Mesenteric fat pad (tissue), 1 donor: ENCODE measurements around the gene SPDYE5. TPM values are rescaled to one million over a fixed set of nuclear protein-coding genes. Genes with fewer than 3 reads are reported as not detected.
"Not testable (repeated sequence)": the region's sequence is repeated elsewhere in the genome, so short reads cannot be mapped to it uniquely, and the experiment has no call there.

Experiments
- DNase-seq: peaks from one replicate; pipeline ENCODE4 v3.0.0-alpha.2; 2020; ENCODE audit warnings: low spot score
- long read RNA-seq: library from polyadenylated mRNA; unstranded; transcript quantifications from one replicate; pipeline ENCODE4 v2.0.0, GENCODE V29; 2020
- total RNA-seq: library from RNA; stranded (reverse); fragmentation: NEBNext Ultra II Directional; extraction: Animal tissue kit (Norgen Biotek cat#: 25700); gene quantifications from one replicate; pipeline ENCODE4 v1.2.1, GENCODE V29; 2021
- donor health status: DM: yes; HTN: yes; CAD: no.

Gene SPDYE5
- total RNA-seq = not detected
- long read RNA-seq, partial matches to known transcripts = 0 of 46 reads
- long read RNA-seq, other reads (novel, unspliced or antisense) = 46 of 46 reads

GRCh38 chr7:75492020-75492419 lies at the start of gene SPDYE5:
TSS of gene SPDYE5 (plus strand) at chr7:75492320. CDS start at chr7:75494048, 1,728 bp downstream.
- not testable (repeated sequence) for DNase-seq

DNA sequence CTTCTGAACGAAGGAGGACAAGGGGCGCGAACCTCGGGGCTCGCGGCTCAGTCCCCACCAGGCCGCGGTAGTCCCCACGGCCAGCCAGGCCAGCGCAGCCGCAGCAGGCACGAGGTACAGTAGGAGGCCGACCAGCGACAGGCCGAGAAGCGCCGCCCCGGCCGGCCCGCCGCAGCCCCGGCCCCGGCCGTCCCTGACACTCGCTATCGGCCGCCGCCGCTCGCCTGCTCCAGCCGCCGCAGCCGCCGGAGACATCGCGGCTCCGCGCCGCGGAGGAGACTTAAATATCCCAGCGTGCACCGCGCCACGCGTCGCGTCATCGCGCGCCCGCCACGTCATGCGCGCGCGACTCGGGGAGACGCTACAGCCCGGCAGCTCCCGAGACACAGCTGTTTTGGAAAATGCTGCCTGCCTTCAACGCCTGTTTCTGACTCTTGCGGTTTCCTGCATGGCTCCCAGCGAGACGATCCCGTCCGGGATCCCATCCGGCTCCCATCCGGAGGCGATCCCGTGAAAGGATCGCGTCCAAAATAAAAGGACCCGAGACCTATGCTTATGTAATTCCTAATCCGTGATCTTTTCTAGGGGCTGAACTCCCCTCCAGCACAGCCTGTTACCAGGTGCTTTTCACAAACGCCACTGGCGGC lies 49.5 kb upstream of the SPDYE5 start:
- DNase-seq = not testable (repeated sequence)

GRCh38 chr7:75449946-75450345 lies 42.2 kb upstream of the SPDYE5 start:
- DNase-seq = not testable (repeated sequence)

DNA sequence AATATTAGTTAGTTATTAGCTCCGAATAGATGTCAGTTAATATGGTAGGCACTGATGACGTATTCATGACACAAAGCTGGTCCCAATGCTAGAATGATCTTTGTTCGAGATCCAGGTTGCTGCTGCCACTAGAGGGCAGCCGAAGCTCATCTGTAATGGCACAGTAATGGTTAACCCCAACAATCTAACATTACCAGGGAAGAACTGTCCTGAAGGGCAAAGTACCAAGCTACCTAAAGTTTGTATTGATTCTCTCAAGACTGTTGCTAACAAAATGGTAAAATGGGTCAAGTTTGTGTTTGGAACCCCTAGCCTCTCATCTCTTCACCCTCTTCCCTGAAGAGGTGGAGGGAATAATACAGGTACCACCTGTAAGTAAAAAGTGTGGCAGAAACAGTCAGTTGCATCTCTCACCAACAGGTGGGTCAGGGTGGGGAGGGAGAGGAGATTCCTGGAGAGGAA lies 39.6 kb upstream of the SPDYE5 start:
- not testable (repeated sequence) for DNase-seq

DNA sequence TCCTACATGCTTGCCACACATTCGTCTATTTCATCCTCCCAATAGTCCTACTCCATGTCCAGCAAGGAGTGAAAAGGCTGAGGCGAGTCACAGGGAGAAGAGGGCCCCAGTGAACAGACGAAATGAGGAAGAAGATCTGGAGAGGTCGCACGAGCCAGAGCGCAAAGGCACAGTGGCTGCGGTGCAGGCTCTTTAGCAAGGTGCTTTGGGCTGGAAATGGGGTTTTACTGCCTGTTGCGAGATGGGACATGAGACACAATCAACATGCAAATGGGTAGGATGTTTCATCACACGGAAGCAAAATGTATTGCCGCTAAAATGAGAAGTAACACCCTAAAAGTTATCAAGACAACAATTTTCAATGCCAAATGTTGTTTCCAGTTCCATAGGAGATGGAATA lies 35.7 kb upstream of the SPDYE5 start:
- not testable (repeated sequence) for DNase-seq

DNA sequence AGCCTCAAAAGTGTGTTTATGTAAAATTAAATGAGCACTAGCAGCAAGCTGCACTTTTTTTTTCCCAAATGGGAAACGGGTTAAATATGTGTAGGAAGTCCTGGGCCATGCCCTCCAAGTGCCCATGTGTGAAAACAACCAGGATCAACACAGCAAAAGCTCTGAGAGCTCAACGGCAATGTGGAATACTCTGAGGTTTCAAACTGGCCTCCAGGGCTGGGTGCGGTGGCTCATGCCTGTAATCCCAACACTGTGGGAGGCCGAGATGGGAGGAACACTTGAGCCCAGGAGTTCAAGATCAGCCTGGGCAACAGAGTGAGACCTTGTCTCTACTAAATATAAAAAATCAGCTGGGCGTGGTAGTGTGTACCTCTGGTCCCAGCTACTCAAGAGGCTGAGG lies 34.1 kb upstream of the SPDYE5 start:
- DNase-seq = not testable (repeated sequence)

DNA sequence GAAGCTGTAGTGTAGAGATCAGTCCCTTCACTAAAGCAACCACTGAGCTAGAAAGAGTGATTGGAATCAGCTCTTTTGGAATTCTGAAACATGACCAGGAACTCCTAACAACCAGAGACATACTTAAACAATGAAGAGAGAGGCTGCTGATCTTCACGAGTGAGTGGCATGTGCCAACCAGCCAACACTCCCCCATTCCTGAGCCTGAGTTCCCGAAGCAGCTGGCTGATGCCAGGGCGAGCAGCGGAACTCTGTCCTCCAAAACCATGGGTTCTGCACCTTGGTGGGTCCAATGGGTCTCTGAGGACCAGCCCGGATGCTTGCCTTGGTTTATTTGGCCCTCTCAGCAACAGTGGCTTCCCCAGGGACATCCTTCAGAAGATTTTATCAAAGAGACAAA lies 31.6 kb upstream of the SPDYE5 start:
- DNase-seq = not testable (repeated sequence)

DNA sequence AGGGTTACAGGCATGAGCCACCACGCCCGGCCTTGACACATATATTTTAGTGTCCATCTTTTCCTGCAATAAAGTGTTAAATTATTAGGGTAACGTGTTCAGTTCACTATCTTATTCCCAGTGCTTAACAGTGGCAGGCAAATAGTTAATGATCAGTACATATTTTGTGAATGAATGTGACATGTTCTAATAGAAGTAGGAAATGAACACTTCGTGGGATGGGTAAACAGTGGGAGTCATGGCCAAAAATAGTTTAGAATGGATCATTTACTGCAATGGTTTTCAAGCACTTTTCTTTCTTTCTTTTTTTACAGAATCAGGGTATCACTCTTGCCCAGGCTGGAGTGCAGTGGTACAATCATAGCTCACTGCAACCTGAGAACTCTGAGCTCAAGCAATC lies 22.0 kb upstream of the SPDYE5 start:
- not testable (repeated sequence) for DNase-seq

GRCh38 chr7:75477457-75477856 lies 14.7 kb upstream of the SPDYE5 start:
- not testable (repeated sequence) for DNase-seq

GRCh38 chr7:75480313-75480712 lies 11.8 kb upstream of the SPDYE5 start:
- DNase-seq = not testable (repeated sequence)

DNA sequence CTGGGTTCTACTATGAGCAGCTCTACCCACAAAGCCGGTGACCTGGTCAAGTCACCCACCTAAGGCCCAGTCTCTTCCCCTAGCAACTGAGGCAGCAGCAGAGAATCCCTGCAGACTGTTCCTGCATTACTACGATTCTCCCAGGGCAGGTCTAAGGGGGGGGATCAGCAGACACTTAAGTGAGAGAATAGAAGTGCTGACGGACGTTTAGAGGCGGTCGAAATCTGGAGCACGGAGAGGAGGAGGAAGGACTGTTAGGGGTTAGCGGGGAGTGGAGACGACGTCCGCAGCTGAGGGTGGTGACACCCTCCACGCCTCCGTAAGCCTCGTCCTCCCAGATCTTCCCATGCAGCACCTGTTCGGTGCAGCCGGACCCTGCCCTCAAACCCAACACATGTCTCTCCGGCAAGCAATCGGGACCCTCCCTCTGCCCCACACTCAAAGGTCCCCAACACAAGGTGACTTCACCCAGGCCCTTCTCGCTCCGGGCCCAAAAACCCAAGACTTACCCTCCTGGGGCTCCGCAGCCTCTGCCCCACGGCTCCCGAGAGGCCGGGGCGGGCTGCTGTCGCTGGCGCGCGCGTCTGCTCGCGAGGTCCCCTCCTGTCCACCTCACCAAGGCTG lies 6.7 kb upstream of the SPDYE5 start:
- not testable (repeated sequence) for DNase-seq

GRCh38 chr7:75485979-75486643 lies 6.0 kb upstream of the SPDYE5 start, which contains the start of gene POM121C:
TSS of gene POM121C (minus strand) at chr7:75486299. CDS start at chr7:75441496, 44,803 bp downstream.
- DNase-seq = peak; percentile 97

DNA sequence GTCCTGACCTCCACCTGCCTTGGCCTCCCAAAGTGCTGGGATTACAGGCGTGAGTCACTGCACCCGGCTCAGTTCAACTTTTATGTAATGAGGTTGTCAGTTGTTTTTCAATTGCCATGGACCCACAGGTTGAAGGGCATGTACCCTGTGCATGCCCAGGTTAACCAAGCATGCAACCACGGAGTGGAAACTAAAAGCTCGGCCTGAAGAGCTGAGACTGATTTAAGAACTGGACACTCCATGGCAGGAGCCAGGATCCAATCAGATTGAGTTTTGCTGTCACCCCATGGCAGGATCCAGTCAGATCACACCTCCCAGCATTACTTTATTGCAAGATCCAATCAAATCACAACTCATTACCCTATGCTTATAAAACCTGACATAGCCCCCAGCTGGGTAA lies 16.9 kb downstream of the SPDYE5 start:
- DNase-seq = not testable (repeated sequence)

DNA sequence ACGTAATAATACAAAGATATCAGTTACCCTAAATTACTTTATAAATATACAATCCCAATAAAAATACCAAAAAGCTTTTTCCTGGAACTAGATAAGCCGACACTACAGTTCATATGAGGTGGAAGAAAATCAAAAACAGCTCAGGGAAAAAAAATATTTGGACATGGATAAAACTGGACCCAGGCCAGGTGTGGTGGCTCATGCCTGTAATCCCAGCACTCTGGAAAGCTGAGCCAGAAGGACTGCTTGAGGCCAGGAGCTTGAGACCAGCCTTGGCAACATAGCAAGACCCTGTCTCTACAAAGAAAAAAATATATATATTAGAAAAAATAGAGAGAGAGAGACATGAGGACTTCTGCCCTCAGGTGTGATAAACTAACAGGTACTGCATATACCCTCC lies 26.7 kb downstream of the SPDYE5 start:
- not testable (repeated sequence) for DNase-seq

GRCh38 chr7:75521727-75522126 lies 29.6 kb downstream of the SPDYE5 start:
- not testable (repeated sequence) for DNase-seq

DNA sequence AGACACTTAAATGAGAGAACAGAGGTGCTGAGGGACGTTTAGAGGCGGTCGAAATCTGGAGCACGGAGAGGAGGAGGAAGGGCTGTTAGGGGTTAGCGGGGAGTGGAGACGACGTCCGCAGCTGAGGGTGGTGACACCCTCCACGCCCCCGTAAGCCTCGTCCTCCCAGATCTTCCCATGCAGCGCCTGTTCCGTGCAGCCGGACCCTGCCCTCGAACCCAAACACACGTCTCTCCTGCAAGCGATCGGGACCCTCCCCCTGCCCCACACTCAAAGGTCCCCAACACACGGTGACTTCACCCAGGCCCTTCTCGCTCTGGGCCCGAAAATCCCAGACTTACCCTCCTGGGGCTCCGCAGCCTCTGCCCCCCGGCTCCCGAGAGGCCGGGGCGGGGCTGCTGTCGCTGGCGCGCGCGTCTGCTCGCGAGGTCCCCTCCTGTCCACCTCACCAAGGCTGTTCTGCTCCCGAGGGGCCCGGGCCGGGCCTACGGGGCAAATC lies 35.2 kb downstream of the SPDYE5 start:
- DNase-seq = not testable (repeated sequence)

DNA sequence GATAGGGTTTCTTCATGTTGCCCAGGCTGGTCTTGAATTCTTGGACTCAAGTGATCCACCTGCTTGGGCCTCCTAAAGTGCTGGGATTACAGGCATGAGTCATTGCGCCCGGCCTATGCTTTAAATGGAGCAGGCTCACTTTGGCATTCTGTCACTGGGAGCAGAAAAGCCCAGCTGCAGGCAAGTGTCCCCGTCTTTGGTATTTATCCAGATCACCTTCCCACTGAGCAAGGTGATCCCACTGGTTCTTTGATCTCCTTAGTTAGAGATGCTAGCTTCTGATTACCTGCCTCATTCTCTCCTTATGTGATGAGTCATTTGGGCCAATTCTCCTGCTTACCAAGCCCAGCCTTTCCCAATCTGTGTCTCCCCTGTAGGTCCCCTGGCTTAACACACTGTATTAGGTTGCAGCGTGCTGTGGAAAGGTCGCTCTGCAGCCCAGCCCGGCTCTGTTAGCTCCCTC lies 39.3 kb downstream of the SPDYE5 start:
- no peak for DNase-seq

DNA sequence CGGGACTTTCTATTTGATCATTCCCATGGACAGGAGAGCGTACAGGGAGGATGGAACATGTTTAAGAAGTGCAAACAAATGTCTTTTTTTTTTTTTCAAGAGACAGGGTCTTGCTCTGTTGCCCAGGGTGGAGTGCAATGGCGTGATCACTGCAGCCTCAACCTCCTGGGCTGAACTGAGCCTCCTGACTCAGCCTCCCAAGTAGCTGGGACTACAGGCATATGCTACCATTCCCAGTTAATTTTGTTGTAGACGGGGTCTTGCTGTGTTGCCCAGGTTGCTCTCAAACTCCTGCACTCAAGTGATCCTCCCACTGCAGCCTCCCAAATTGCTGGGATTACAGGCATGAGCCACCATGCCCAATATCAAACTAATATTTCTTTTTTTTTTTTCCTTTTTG lies 40.5 kb downstream of the SPDYE5 start:
- DNase-seq = no peak

GRCh38 chr7:75533926-75534325 lies 41.8 kb downstream of the SPDYE5 start:
- no peak for DNase-seq

- no peak for DNase-seq
These were observed 42.7 kb downstream of the SPDYE5 start for GRCh38 chr7:75534727-75535307.

DNA sequence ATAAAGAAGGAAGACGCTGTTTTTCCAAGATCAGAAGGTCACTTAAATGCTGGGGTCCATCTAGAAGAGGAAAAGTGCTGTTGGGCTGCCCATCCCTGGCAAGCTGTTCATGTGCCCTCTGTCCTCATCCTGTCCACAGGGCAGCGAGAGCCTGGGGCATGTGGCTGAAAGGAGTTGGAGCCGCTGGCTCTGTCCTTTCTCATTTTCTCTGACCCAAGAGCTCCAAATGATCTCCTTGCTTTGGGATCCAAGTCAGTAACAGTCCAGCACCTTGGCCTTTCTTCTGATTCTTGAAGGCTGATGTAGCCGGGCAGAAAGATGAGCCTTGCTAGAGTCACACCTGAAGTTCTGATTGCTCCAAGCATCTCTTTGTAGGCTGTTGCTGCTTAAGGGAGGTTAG lies 44.4 kb downstream of the SPDYE5 start:
- DNase-seq = peak; percentile 59
